Endothelial cell of umbilical vein (primary cell): ENCODE measurements around the gene DOP1B. TPM values are rescaled to one million over a fixed set of nuclear protein-coding genes. Genes with fewer than 3 reads are reported as not detected.

Experiments used
- BruUV-seq: library from RNA; stranded (reverse); fragments of 400-500 nt; replicated peaks from 2 replicates; lab custom pipeline; 2021; lab: Mats Ljungman, UMichigan
- CTCF ChIA-PET: fragments of 300-600, 350-600 bp; sonication (Branson Sonifier 250); formaldehyde crosslinking; loops from one replicate; lab custom pipeline; 2021; ENCODE audit warnings: antibody characterized with exemption, inconsistent platforms; lab: Charles Lee
- POLR2A ChIA-PET: fragments of 300-600, 350-600 bp; sonication (Branson Sonifier 250); formaldehyde crosslinking; loops from one replicate; lab custom pipeline; 2021; ENCODE audit warnings: antibody characterized with exemption, inconsistent platforms; lab: Charles Lee
- DNase-seq: peaks from one replicate; pipeline ENCODE4 v3.0.0-alpha.2; 2011; ENCODE audit warnings: low read depth, low spot score
- FAIRE-seq: peaks from 2 replicates; lab custom pipeline; 2011; peaks lifted over from hg19 to GRCh38; lab: Jason Lieb, UNC
- H2AFZ ChIP-seq: 2 replicates; pipeline ENCODE4 v1.6.0; 2012; ENCODE audit warnings: low read depth, low read length, control low read depth, inconsistent platforms
- H3K27ac ChIP-seq: 2 replicates; pipeline ENCODE4 v1.5.1; 2011; ENCODE audit warnings: low read depth, mild to moderate bottlenecking, control low read depth, low read length, moderate library complexity; ENCODE audit not compliant: insufficient read depth
- H3K27me3 ChIP-seq, 2 experiments: 2 replicates each; pipeline versions ENCODE4 v1.6.0 to v1.6.1; 2011; ENCODE audit warnings: low read length in 2 of 2, mixed read lengths in 1 of 2; ENCODE audit not compliant: control insufficient read depth in 2 of 2, insufficient read depth in 2 of 2
- H3K36me3 ChIP-seq, 2 experiments: 2 replicates in 1 of 2; 3 replicates in 1 of 2; pipeline ENCODE4 v1.5.1; 2011; ENCODE audit warnings: low read length in 2 of 2, mild to moderate bottlenecking in 1 of 2, moderate library complexity in 1 of 2; ENCODE audit not compliant: control insufficient read depth in 2 of 2, insufficient read depth in 2 of 2; ENCODE audit errors: extremely low read depth in 1 of 2
- H3K4me1 ChIP-seq: 3 replicates; pipeline ENCODE4 v1.5.1; 2011; ENCODE audit warnings: mild to moderate bottlenecking, low read length; ENCODE audit not compliant: control insufficient read depth, insufficient read depth; ENCODE audit errors: extremely low read depth
- H3K4me2 ChIP-seq: 2 replicates; pipeline ENCODE4 v1.6.1; 2011; ENCODE audit warnings: low read length, control low read depth, mixed read lengths; ENCODE audit not compliant: insufficient read depth
- H3K4me3 ChIP-seq, 3 experiments: fragments of 200-600 bp in 1 of 3; sonication (generic), shearing (Covaris generic) in 1 of 3; replicated peaks in 1 of 3; 2 replicates each; pipeline ENCODE4 v1.5.1; 2011 to 2016; ENCODE audit warnings: control low read depth in 3 of 3, low read length in 3 of 3, mild to moderate bottlenecking in 2 of 3, inconsistent platforms in 1 of 3, low read depth in 1 of 3, moderate library complexity in 1 of 3; ENCODE audit not compliant: insufficient read depth in 1 of 3
- H3K79me2 ChIP-seq: 2 replicates; pipeline ENCODE4 v1.6.0; 2012; ENCODE audit warnings: low read length, inconsistent platforms; ENCODE audit not compliant: control insufficient read depth, insufficient read depth
- H3K9ac ChIP-seq: replicated peaks from 2 replicates; pipeline ENCODE3; 2011; ENCODE audit warnings: low read length, control low read depth; ENCODE audit not compliant: insufficient read depth; ENCODE audit errors: extremely low read depth
- H3K9me1 ChIP-seq: replicated peaks from 3 replicates; pipeline ENCODE4 v1.6.0; 2011; ENCODE audit warnings: mild to moderate bottlenecking, low read length; ENCODE audit not compliant: control insufficient read depth, insufficient read depth; ENCODE audit errors: extremely low read depth
- H3K9me3 ChIP-seq: replicated peaks from 2 replicates; pipeline ENCODE4 v1.5.1; 2012; ENCODE audit warnings: low read length, inconsistent platforms; ENCODE audit not compliant: control insufficient read depth, insufficient read depth
- H4K20me1 ChIP-seq: replicated peaks from 2 replicates; pipeline ENCODE3; 2011; ENCODE audit warnings: mild to moderate bottlenecking, low read length; ENCODE audit not compliant: control insufficient read depth, insufficient read depth; ENCODE audit errors: extremely low read depth
- EZH2 ChIP-seq: IDR thresholded peaks from 2 replicates; pipeline ENCODE4 v1.6.1; 2012; ENCODE audit warnings: borderline replicate concordance, low read depth, mild to moderate bottlenecking, moderate library complexity, low read length, inconsistent platforms; ENCODE audit not compliant: severe bottlenecking
- FOS ChIP-seq: IDR thresholded peaks from 2 replicates; pipeline ENCODE4 v1.6.1; 2011; ENCODE audit warnings: mild to moderate bottlenecking, low read length, moderate library complexity, borderline replicate concordance; ENCODE audit not compliant: insufficient read depth
- GATA2 ChIP-seq: IDR thresholded peaks from 2 replicates; pipeline ENCODE4 v1.7.0; 2011; ENCODE audit warnings: low read depth, mild to moderate bottlenecking, moderate library complexity, mixed read lengths, low read length; ENCODE audit not compliant: insufficient read length, insufficient read depth
- JUN ChIP-seq: IDR thresholded peaks from 2 replicates; pipeline ENCODE4 v1.6.1; 2011; ENCODE audit warnings: borderline replicate concordance, low read depth; ENCODE audit not compliant: insufficient read length, insufficient read depth
- MYC ChIP-seq: IDR thresholded peaks from one replicate; pipeline ENCODE4 v1.6.1; 2011; ENCODE audit warnings: mild to moderate bottlenecking, low read depth, low read length
- POLR2A ChIP-seq: IDR thresholded peaks from 2 replicates; pipeline ENCODE4 v1.6.1; 2012; ENCODE audit warnings: low read depth, mild to moderate bottlenecking, control low read depth, low read length
- POLR2AphosphoS5 ChIP-seq: IDR thresholded peaks from 2 replicates; pipeline ENCODE4 v1.6.1; 2012; ENCODE audit warnings: low read depth, mild to moderate bottlenecking, control low read depth, low read length, moderate library complexity; ENCODE audit not compliant: insufficient read depth
- dilution Hi-C: fragments of 300-500 bp; cut with MboI; formaldehyde crosslinking; loops from one replicate; pipeline ENCODE4 v1.15.0; 2019; ENCODE audit warnings: low sequenced_read_pairs; ENCODE audit not compliant: extremely low pct_ligation_motif_present
- intact Hi-C: fragments of 100-400 bp; cut with micrococcal nuclease; formaldehyde crosslinking; loops from one replicate; pipeline ENCODE4 v1.10.0; 2022
- polyA plus RNA-seq, 4 experiments: library from polyadenylated mRNA; depleted of rRNA in 3 of 4; stranded (reverse) in 3 of 4; unstranded in 1 of 4; fragments of >200 nt; gene quantifications; 2 replicates each; pipeline versions ENCODE4 v1.2.1 to v1.2.3, GENCODE V29; 2011 to 2012; ENCODE audit warnings: missing spikeins in 1 of 4
- total RNA-seq: library from RNA; stranded (reverse); gene quantifications from 2 replicates; pipeline ENCODE4 v1.2.3, GENCODE V29; 2021
- TF ChIP-seq, protein P1 (sequence below): IDR thresholded peaks from 2 replicates; pipeline ENCODE4 v1.6.1; 2011; ENCODE audit not compliant: insufficient read depth, insufficient read length
- TF ChIP-seq, protein P2 (sequence below), 2 donors: IDR thresholded peaks; 1 replicate in 1 of 2; 2 replicates in 1 of 2; pipeline ENCODE4 v1.5.1; 2011; ENCODE audit warnings: low read length in 2 of 2, mild to moderate bottlenecking in 2 of 2, moderate library complexity in 2 of 2, control low read depth in 1 of 2, inconsistent platforms in 1 of 2, low read depth in 1 of 2; ENCODE audit not compliant: insufficient read depth in 1 of 2; ENCODE audit errors: extremely low read depth in 1 of 2

DOP1B gene
- total and polyA plus RNA-seq, 2 donors (not counting 3 experiments of a cell fraction or from before 2014, with no cell fraction given), result 3.7 to 9.9 TPM

GRCh38 chr21:36120304-36120888, 36.2 kb upstream of the DOP1B start:
- no peak overlapping the region for H2AFZ ChIP-seq
- DNase-seq, result no peak

More at GRCh38 chr21:36120304-36120888, 36.2 kb upstream of the DOP1B start:
- intact Hi-C loops, result no loop called here
- H3K36me3 ChIP-seq, result no peaks in the 10 kb centered on the region
- BruUV-seq, result no TSS peak
- no peaks in the 10 kb centered on the region for H3K79me2 ChIP-seq
- no peak overlapping the region for H3K4me2 ChIP-seq
- H3K9me3 ChIP-seq, result no peaks in the 10 kb centered on the region
- TF ChIP-seq POLR2A, result no peak
- no peak for TF ChIP-seq EZH2
- no peak for TF ChIP-seq JUN
- TF ChIP-seq GATA2, result no peak
- TF ChIP-seq, protein P1, sequence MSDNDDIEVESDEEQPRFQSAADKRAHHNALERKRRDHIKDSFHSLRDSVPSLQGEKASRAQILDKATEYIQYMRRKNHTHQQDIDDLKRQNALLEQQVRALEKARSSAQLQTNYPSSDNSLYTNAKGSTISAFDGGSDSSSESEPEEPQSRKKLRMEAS, result no peak
- no peak for TF ChIP-seq FOS
- TF ChIP-seq MYC, result no peak
- no peak for TF ChIP-seq POLR2AphosphoS5
- TF ChIP-seq, protein P2, sequence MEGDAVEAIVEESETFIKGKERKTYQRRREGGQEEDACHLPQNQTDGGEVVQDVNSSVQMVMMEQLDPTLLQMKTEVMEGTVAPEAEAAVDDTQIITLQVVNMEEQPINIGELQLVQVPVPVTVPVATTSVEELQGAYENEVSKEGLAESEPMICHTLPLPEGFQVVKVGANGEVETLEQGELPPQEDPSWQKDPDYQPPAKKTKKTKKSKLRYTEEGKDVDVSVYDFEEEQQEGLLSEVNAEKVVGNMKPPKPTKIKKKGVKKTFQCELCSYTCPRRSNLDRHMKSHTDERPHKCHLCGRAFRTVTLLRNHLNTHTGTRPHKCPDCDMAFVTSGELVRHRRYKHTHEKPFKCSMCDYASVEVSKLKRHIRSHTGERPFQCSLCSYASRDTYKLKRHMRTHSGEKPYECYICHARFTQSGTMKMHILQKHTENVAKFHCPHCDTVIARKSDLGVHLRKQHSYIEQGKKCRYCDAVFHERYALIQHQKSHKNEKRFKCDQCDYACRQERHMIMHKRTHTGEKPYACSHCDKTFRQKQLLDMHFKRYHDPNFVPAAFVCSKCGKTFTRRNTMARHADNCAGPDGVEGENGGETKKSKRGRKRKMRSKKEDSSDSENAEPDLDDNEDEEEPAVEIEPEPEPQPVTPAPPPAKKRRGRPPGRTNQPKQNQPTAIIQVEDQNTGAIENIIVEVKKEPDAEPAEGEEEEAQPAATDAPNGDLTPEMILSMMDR (IDR thresholded peaks at IDR 0.05; ENCODE audit: extremely low read depth in 1 of 2, insufficient read depth in 1 of 2, low read depth in 1 of 2, low read length in 2 of 2), result no peak
- H3K9ac ChIP-seq, result no peak overlapping the region
- H3K27ac ChIP-seq, result no peak overlapping the region
- no peaks in the 10 kb centered on the region for H4K20me1 ChIP-seq
- no peaks in the 10 kb centered on the region for H3K4me1 ChIP-seq
- ChIA-PET POLR2A (no interaction called here), CTCF (interaction anchor here (1.3 kb wide), 1 partner anchor 16 kb away, joined by 5 read pairs; no protein-coding TSS in a partner anchor)
- no peaks in the 10 kb centered on the region for H3K9me1 ChIP-seq
- dilution Hi-C loops, result no loop called here
- peaks cover 3 to 4% of the 10 kb centered on the region in 2 experiments for H3K27me3 ChIP-seq
- no peak for FAIRE-seq
- H3K4me3 ChIP-seq, result no peak overlapping the region
